Right lobe of liver (tissue), 6 donors: ENCODE measurements around the gene RASSF1. TPM values are rescaled to one million over a fixed set of nuclear protein-coding genes. Genes with fewer than 3 reads are reported as not detected.

ENCODE experiments used
- ATAC-seq, 4 donors: fragments of 200-7000 bp; cut with Tn5 transposase; one replicate each; pipeline ENCODE4 v1.9.1; 2020; ENCODE audit warnings: mild to moderate bottlenecking in 4 of 4, moderate library complexity in 4 of 4
- DNase-seq, 3 donors: peaks; one replicate each; pipeline ENCODE4 v3.0.0-alpha.2; 2020
- H3K27ac ChIP-seq, 3 donors: fragments of 200-600 bp; one replicate each; pipeline ENCODE4 v1.8.0; 2022
- H3K27me3 ChIP-seq, 2 donors: fragments of 200-600 bp; one replicate each; pipeline ENCODE4 v1.8.0; 2022
- H3K36me3 ChIP-seq, 4 donors: fragments of 200-600 bp; sonication (generic) in 1 of 4; one replicate each; pipeline versions ENCODE4 v1.5.1 to v1.8.0; 2017 to 2022; ENCODE audit warnings: control low read depth in 1 of 4
- H3K4me1 ChIP-seq, 4 donors: fragments of 200-600 bp; sonication (generic) in 1 of 4; one replicate each; pipeline versions ENCODE4 v1.5.1 to v1.8.0; 2017 to 2022; ENCODE audit warnings: control low read depth in 1 of 4
- H3K4me3 ChIP-seq, 3 donors: fragments of 200-600 bp; one replicate each; pipeline ENCODE4 v1.8.0; 2022
- H3K9me3 ChIP-seq, 4 donors: fragments of 200-600 bp; sonication (generic) in 1 of 4; one replicate each; pipeline versions ENCODE4 v1.5.1 to v1.8.0; 2017 to 2022; ENCODE audit warnings: control low read depth in 1 of 4
- POLR2A ChIP-seq: fragments of 450-650 bp; IDR thresholded peaks from one replicate; pipeline ENCODE4 v1.6.1; 2017; ENCODE audit warnings: antibody characterized with exemption, mild to moderate bottlenecking
- WGBS: methylation state at CpG from one replicate; pipeline ENCODE4 v1.1.6; 2018; ENCODE audit warnings: low coverage, low lambda C conversion rate; ENCODE audit not compliant: insufficient coverage; ENCODE audit errors: missing lambda C conversion rate; 5-methylcytosine and 5-hydroxymethylcytosine counted together
- intact Hi-C, 2 donors: fragments of 100-400 bp; cut with DNase I; formaldehyde crosslinking; loops; one replicate each; pipeline versions ENCODE4 v1.11.2 to v1.14.1; 2022
- total RNA-seq, 6 experiments: library from RNA; depleted of rRNA in 2 of 6; stranded (reverse); fragments of >200 nt in 2 of 6; fragmentation: NEBNext Ultra II Directional in 3 of 6; extraction: Animal tissue kit (Norgen Biotek cat#: 25700) in 3 of 6; gene quantifications; one replicate each; pipeline versions ENCODE4 v1.1.0 to v1.2.4, GENCODE V29; 2016 to 2023
- TF ChIP-seq, protein P1 (sequence below), 4 donors: fragments of 200-600 bp in 3 of 4; fragments of 450-650 bp in 1 of 4; IDR thresholded peaks; one replicate each; pipeline versions ENCODE4 v1.5.1 to v1.8.0; 2016 to 2022; ENCODE audit warnings: antibody characterized with exemption in 4 of 4, mild to moderate bottlenecking in 2 of 4
- donor health status: DM: no; HTN: yes; CAD: no.
- donor health status: DM: no; HTN: no; CAD: no.
- donor health status: DM: no; HTN: no; CAD: no.
- donor health status: DM: no; HTN: yes; CAD: no.
- donor health status: DM: no; HTN: yes; CAD: no.

RASSF1 gene
- total RNA-seq, 6 experiments from 2014 or later, result 5.2 to 17.8 (median 9.1) TPM

DNA sequence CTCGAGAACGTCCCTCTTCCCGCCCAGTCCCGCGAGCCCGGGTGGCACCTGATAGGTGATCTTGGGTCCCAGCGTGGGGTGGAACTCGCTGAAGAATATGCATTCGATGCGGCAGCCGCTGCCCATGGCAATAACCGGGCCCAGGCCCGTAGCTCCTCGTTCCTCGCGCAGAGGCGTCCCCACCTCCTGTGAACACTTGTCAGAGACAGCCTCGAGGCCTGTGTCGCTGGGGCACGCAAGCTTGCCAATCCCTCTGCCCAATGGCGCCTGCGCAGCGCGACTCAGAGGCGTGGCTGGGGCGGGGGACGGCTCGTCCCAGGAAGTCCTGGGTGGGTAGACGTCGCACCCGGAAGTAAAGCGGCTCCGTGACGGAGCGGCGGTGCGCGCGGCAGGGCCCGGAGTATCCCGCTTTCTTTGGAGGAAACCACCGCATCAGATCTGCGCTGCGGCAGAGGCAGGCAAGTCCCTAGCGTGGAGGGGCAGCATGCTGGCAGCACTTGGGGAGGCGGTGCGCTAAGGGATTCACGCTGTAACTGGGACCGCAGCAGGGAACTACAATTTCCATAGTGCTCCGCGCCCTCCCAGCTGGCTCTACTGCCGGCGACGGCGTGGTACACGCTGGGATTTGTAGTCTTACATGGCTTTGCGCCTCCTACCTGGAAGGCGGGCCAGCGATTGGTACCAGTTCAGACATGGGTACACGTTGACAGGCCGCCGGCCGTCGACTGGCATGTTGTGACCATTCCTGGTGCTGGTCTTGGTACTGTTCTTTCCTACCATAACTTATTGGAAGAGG, 10.1 kb upstream of the RASSF1 start, which contains the start of the genes CYB561D2 and NPRL2:
TSS of gene CYB561D2 (plus strand) at position 336 of the 796 bp plus-strand sequence. CDS start 572 bp downstream, outside the sequence.
TSS of gene NPRL2 (minus strand) at position 249 of the 796 bp plus-strand sequence. CDS start at position 126, 123 bp downstream.
- Histone ChIP-seq H3K27me3 (no peaks in the 10 kb centered on the region), H3K9me3 (no peaks in the 10 kb centered on the region), H3K4me3 (peak within 1 kb of the TSS; percentile 74 to 78 (median 74)), H3K4me1 (peaks cover 0 to 34% (median 12%) of the 10 kb centered on the region in 4 donors), H3K36me3 (peaks cover 0 to 29% (median 5%) of the 10 kb centered on the region in 4 donors), H3K27ac (peak within 1 kb of the TSS; percentile 90 to 92 (median 91))
- intact Hi-C loops, result no loop called here
- DNase-seq, result peak; percentile 98 to 99 (median 99)
- no CpG with 5 or more reads among the region's 64 CpGs for WGBS
- peak; percentile 83 to 94 (median 92) for ATAC-seq
- TF ChIP-seq, protein P1, sequence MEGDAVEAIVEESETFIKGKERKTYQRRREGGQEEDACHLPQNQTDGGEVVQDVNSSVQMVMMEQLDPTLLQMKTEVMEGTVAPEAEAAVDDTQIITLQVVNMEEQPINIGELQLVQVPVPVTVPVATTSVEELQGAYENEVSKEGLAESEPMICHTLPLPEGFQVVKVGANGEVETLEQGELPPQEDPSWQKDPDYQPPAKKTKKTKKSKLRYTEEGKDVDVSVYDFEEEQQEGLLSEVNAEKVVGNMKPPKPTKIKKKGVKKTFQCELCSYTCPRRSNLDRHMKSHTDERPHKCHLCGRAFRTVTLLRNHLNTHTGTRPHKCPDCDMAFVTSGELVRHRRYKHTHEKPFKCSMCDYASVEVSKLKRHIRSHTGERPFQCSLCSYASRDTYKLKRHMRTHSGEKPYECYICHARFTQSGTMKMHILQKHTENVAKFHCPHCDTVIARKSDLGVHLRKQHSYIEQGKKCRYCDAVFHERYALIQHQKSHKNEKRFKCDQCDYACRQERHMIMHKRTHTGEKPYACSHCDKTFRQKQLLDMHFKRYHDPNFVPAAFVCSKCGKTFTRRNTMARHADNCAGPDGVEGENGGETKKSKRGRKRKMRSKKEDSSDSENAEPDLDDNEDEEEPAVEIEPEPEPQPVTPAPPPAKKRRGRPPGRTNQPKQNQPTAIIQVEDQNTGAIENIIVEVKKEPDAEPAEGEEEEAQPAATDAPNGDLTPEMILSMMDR (IDR thresholded peaks at IDR 0.05), result no peak
- TF ChIP-seq POLR2A, result peak; percentile 89

DNA sequence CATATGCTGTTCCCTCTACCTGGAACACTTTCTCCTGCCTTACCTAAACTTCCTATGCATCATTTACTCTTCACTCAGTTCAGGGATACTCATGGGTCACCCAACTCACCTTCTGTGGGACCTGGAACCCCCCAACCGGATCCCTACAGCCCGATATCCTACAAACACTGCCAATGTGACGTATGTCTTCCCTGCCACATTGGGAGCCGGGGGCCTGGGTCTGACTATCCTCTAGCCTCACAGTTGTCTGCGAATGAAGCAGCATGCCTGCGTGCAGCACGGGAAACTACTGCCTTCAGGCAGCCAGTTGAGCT, 9.5 kb upstream of the RASSF1 start:
- DNase-seq (no peak), ATAC-seq (no peak)
- peak overlapping the region; percentile 74 to 78 (median 74) for H3K4me3 ChIP-seq
- H3K27me3 ChIP-seq, result no peaks in the 10 kb centered on the region
- H3K36me3 ChIP-seq, result peaks cover 0 to 26% (median 5%) of the 10 kb centered on the region in 4 donors
- TF ChIP-seq, protein P1 (IDR thresholded peaks at IDR 0.05), result no peak
- no peak for TF ChIP-seq POLR2A
- peaks cover 0 to 34% (median 10%) of the 10 kb centered on the region in 4 donors for H3K4me1 ChIP-seq
- H3K9me3 ChIP-seq, result no peaks in the 10 kb centered on the region
- intact Hi-C loops, result no loop called here
- WGBS, result 2% methylated on average over 5 of the region's 7 CpGs
- peak overlapping the region; percentile 90 to 92 (median 91) for H3K27ac ChIP-seq

DNA sequence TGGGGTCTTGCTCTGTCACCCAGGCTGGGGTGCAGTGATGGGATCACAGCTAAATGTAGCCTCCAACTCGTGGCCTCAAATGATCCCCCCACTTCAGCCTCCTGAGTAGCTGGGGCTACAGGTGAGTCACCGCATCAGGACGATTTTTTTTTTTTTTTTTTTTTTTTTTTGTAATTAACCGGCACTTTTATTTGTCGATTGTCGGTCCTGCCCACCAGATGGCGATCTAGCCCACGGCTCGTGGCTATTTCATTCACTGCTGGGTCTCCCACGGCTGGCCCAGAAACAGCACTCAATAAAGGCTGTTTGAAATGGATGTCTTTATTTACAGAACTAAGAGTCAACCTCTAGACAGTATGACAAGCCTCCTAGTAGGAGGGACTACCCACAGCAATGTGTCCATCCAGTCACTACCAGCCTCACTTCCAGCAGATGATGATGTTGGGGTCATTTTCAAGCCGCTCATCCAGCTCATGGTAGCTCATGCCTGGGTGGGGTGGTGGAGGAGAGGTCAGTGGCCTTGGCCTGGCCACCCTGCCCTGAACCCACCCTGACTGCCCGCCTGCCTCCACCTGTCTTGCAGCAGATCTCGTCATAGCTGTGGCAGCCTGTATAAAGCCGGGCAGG, 6.7 kb upstream of the RASSF1 start:
- intact Hi-C loops, result loop anchor here (10.0 kb wide), 2 partner anchors 198 to 208 kb away; no protein-coding TSS in a partner anchor
- DNase-seq (peak in 2 of 3 donors; percentile 72 to 75), ATAC-seq (peak; percentile 7 to 29 (median 26))
- Histone ChIP-seq H3K27ac (no peak overlapping the region), H3K36me3 (peaks cover 0 to 5% (median 0%) of the 10 kb centered on the region in 4 donors), H3K4me3 (no peak overlapping the region), H3K4me1 (peaks cover 0 to 31% (median 7%) of the 10 kb centered on the region in 4 donors), H3K27me3 (no peaks in the 10 kb centered on the region), H3K9me3 (no peaks in the 10 kb centered on the region)
- TF ChIP-seq POLR2A, result no peak
- TF ChIP-seq, protein P1 (IDR thresholded peaks at IDR 0.05), result peak; percentile 43 to 65 (median 56)
- WGBS, result 0% methylated on average over 10 of the region's 14 CpGs

DNA sequence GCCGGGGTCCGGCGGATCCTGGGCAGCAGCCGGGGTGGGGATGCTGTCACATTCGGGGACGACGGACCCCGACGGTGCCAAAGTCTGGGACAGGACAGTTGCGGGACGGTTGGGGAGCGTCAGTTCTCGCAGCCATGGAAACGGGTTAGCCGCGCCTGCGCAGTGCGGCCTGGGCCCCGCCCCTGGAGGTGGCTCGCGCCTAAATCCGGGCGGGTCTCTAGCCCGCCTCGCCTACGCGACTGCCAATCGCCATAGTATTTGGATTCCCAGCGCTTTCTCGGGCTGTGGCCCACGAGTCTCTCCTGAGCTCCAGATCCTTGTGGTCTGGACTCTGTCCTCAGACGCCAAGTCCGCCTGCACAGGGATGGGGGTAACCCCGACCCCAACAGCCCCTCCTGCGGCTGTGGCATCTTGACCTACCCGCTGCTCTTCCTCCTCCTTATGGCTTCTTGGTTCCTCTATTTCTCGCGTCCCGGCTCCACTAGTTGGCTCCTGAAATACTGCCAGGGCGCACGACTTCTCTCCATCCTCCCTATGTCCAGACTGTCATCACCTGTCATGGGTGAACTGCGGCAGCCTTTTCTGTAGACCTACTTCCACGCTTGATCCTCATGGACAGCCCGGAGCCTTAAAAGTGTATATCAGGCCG, 5.1 kb upstream of the RASSF1 start, which contains the start of gene ZMYND10:
TSS of gene ZMYND10 (minus strand) at position 147 of the 649 bp plus-strand sequence. CDS start 153 bp downstream, outside the sequence.
- Histone ChIP-seq H3K9me3 (no peaks in the 10 kb centered on the region), H3K4me3 (peak within 1 kb of the TSS in 1 of 3 donors; percentile 27), H3K36me3 (peaks cover 0 to 5% (median 0%) of the 10 kb centered on the region in 4 donors), H3K27me3 (no peaks in the 10 kb centered on the region), H3K4me1 (peaks cover 0 to 21% (median 3%) of the 10 kb centered on the region in 4 donors), H3K27ac (no peak within 1 kb of the TSS)
- DNase-seq (peak; percentile 71 to 76 (median 74)), ATAC-seq (peak; percentile 5 to 40 (median 18))
- TF ChIP-seq POLR2A, result no peak
- TF ChIP-seq, protein P1 (IDR thresholded peaks at IDR 0.05), result no peak
- 29% methylated on average over 17 of the region's 45 CpGs for WGBS
- intact Hi-C loops, result loop anchor here (10.0 kb wide), 2 partner anchors 199 to 209 kb away; no protein-coding TSS in a partner anchor
